HG03469 (cell line): ENCODE data around the gene CETP.
A peak's percentile ranks its signal among the peaks of the same experiment; 100 is the strongest.
"Not testable (repeated sequence)": the region's sequence is repeated elsewhere in the genome, so short reads cannot be mapped to it uniquely, and the experiment has no call there.

ENCODE experiments used
- ATAC-seq: cut with Tn5 transposase; IDR thresholded peaks from one replicate; pipeline ENCODE4 v1.9.1; 2021; ENCODE audit warnings: mild to moderate bottlenecking, moderate library complexity, moderate number of reproducible peaks; ENCODE audit not compliant: unreplicated experiment

The CETP gene

DNA sequence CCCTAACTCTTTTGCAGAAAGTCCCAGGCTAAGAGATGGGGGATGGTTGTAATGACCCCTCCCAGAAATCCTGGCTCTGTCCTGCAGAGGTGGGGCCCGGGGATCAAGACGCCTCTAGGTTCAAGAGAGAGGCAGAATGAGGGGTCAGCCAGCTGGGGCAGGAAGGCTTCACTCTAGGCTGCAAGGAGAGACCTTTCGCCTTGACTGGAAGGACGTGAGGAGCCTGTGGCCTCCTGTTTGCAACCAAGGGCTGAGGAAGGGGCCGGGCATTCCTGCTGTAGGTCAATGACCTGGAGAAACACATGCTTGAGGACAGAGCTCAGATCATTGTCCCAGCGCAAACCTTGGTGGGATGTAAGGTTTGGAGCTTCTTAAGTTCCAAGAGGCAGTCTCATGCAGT is 8.7 kb upstream of the CETP start:
- no peak for ATAC-seq

DNA sequence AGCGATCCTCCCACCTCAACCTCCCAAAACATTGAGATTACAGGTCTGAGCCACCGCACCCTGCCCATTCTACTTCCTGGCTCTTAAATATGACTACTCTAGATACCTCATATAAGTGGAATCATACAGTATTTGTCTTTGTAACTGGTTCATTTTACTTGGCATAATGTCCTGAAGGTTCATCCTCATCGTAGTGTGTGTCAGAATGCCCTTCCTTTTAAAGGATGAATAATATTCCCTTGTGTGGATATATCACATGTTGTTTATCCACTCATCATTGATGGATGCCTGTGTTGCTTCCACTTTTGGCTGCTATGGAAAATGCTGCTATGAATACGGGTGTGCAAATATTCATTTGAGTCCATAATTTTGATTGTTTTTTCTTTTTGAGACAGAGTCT is 5.7 kb upstream of the CETP start:
- ATAC-seq = no peak

- ATAC-seq = no peak
These were observed 5.0 kb upstream of the CETP start for GRCh38 chr16:56956756-56957155.

- ATAC-seq = no peak
These were observed 969 bp upstream of the CETP start for GRCh38 chr16:56960681-56961281.

DNA sequence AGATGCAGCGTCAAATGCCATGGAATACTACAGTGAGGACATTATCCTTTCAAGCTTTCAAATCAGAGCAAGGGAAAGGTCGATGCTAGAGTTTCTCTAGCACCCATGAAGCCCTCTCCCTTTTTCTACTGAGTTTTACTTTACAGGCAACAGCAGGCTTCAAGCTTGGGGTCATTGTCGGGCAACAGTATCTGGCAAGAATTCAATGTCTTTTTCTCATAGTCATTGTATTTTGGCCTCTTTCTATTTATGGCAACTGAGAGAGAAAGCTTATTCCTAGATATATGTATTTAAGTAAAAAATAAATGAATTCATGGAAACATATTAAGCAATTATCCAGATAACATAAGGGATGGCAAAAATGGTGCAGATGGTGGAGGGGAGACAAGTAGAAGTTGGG is 364 bp upstream of the CETP start:
- no peak for ATAC-seq

DNA sequence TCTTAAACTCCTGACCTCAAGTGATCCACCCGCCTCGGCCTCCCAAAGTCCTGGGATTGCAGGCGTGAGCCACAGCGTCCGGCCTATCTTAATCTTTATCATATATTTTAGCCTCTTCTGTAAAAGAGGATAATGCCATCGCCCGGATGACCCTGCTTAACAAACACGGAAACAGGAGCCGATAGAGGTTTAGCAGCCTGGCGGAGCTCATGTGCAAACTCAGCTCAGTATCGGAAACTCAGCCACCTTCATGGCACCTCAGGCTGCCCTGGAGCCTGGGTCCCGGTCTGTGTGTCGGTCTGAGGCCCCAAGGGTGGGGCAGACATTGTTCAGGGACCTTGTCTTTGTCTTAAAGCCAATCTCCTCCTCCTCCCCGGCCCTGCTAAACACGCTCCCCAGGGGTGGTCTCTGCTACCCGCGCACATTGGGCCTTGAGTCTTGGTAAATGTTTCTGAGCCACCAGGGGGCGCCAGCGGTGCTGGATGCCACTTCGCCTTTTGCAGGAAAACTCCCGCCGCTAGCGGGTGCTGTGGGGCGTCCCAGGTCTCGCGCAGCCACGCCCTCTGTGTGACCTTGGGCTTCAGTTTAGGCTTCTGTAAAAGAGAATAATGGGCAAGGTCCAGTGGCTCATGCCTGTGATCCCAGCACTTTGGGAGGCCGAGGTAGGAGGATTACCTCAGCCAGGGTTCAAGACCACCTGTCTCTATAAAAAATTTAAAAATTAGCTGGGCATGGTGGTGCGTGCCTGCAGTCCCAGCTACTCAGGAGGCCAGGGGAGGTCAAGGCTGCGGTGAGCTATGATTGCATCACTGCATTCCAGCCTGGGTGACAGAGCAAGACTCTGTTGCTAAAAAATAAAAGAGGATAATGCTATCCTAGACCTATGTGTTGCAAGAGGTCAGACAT is 2.7 kb downstream of the CETP start:
- ATAC-seq = no peak

- no peak for ATAC-seq
These were observed 3.7 kb downstream of the CETP start for GRCh38 chr16:56965149-56966092.

GRCh38 chr16:56966093-56966475 is 4.3 kb downstream of the CETP start:
- no peak for ATAC-seq

GRCh38 chr16:56967733-56968132 is 6.0 kb downstream of the CETP start:
- ATAC-seq = no peak

GRCh38 chr16:56969769-56970168 is 8.0 kb downstream of the CETP start:
- no peak for ATAC-seq

GRCh38 chr16:56970934-56971767 is 9.4 kb downstream of the CETP start:
- ATAC-seq = peak; percentile 40

DNA sequence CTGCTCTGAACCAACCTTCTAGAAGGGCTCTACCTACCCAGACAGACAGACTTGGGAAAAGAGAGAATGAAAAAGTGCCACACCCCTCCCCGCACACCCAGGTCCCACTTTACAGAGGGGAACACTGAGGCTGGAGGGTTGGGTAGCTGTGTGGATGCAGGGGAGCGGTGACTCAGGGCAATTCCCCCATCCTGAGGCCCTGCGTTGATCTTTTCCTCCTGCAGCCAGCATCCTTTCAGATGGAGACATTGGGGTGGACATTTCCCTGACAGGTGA is 10.0 kb downstream of the CETP start:
- ATAC-seq = no peak

DNA sequence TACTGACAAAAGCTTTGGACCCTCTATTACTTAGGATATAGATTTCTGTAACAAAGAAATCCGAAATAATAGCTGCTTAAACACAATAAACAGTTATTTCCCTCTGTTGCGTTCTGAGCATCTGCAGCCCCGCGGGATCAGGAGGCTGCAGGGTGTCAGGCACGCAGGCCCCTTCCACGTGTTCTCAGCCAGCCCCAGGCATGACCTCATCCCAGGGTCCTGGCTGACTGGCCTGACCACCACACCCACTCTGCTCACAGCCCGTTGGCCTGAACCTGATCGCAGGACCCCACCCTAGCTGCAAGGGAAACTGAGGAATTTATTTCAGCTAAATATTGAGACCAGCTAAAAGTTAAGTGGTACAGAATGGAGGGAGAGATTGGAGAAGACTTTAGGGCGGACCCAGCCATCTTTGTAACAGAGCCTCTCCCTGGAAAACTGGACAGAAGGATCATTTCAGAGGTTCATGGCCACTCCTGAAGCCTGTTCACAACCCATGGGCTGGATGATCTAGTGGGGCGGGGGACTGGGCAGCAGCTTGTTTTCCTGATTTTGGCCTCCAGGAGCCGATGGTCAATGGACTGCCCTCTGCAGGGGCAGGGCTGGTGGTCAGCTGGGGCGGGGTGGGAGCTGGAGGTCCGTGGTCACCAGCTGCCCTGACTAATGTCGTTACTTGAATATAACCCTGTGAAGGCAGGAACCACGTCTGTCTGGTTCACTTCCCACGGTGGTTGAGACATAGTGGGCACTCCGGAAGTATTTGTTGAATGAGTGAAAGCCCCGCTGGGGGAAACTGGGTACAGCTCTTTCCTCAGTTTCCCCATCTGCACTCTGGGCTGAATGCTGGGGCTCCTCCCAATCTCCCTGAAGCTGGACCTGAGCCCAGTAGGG is 10.9 kb downstream of the CETP start:
- ATAC-seq = no peak

DNA sequence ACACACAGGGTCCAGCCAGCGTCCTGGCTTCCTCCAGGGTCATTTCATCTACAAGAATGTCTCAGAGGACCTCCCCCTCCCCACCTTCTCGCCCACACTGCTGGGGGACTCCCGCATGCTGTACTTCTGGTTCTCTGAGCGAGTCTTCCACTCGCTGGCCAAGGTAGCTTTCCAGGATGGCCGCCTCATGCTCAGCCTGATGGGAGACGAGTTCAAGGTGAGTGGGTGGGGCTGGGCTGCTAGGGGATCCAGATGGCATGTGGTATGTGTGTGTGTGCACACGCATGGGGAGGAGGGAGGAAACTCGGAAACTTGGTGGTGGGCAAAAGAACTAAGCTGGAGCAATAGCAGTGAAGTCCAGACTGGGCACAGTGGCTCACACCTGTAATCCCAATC is 11.5 kb downstream of the CETP start:
- no peak for ATAC-seq

- not testable (repeated sequence) for ATAC-seq
These were observed 12.1 kb downstream of the CETP start for GRCh38 chr16:56973899-56974298.

- ATAC-seq = no peak
These were observed 13.0 kb downstream of the CETP start for GRCh38 chr16:56974549-56975300.

DNA sequence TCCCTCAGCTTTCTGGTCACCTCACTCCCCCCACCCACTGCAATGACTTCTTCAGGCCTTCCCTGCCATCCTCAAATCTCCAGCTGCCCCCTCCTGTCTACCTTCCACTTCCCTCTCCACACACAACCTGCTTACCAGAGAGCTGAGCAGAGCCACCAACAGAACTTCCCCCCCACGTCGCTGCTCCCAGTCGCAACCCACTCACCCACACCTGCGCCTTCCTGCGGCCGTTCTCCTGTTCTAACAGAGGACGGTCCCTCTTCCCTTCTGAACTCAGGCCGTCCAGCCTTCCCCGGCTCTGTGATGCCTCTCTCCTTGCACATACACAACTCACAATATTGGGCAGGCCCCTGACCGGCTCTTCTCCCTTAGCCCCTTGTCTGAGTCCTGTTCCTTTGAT is 14.0 kb downstream of the CETP start:
- no peak for ATAC-seq

- ATAC-seq = no peak
These were observed 15.5 kb downstream of the CETP start for GRCh38 chr16:56977216-56977615.

GRCh38 chr16:56977823-56978430 is 16.2 kb downstream of the CETP start:
- no peak for ATAC-seq
